Endodermal cell (in vitro differentiated cells): ENCODE results near the gene PGAM5. TPM values are rescaled to one million over a fixed set of nuclear protein-coding genes. Genes with fewer than 3 reads are reported as not detected.

ENCODE experiments used
- DNase-seq: peaks from one replicate; pipeline ENCODE4 v3.0.0-alpha.2; 2017
- H3K27ac ChIP-seq: 2 replicates; pipeline ENCODE4 v1.5.1; 2013; ENCODE audit warnings: mild to moderate bottlenecking, low read depth, low read length, moderate library complexity
- H3K27me3 ChIP-seq: 2 replicates; pipeline ENCODE4 v1.6.1; 2013; ENCODE audit warnings: mild to moderate bottlenecking, low read length, moderate library complexity; ENCODE audit not compliant: insufficient read depth, control insufficient read depth, poor library complexity, severe bottlenecking
- H3K36me3 ChIP-seq: 2 replicates; pipeline ENCODE4 v1.7.0; 2013; ENCODE audit warnings: mild to moderate bottlenecking, low read length, moderate library complexity; ENCODE audit not compliant: control insufficient read depth, insufficient read depth
- H3K4me1 ChIP-seq: one replicate; pipeline ENCODE4 v1.7.0; 2013; ENCODE audit warnings: low read length; ENCODE audit not compliant: control insufficient read depth, insufficient read depth
- H3K4me3 ChIP-seq: 2 replicates; pipeline ENCODE4 v1.5.1; 2013; ENCODE audit warnings: mild to moderate bottlenecking, low read length, moderate library complexity
- H3K9ac ChIP-seq: 2 replicates; pipeline ENCODE4 v1.6.1; 2013; ENCODE audit warnings: mild to moderate bottlenecking, low read length, moderate library complexity; ENCODE audit not compliant: poor library complexity, severe bottlenecking; ENCODE audit errors: extremely low read depth
- H3K9me3 ChIP-seq: 2 replicates; pipeline ENCODE4 v1.6.1; 2013; ENCODE audit warnings: mild to moderate bottlenecking, low read length, moderate library complexity; ENCODE audit not compliant: control insufficient read depth
- H3K27ac Mint-ChIP-seq: 2 replicates; pipeline ENCODE4 v1.8.0; 2020; ENCODE audit warnings: mixed read lengths
- H3K27me3 Mint-ChIP-seq: 2 replicates; pipeline ENCODE4 v1.8.0; 2021; ENCODE audit warnings: mild to moderate bottlenecking, mixed read lengths; ENCODE audit not compliant: insufficient read depth
- H3K36me3 Mint-ChIP-seq: 2 replicates; pipeline ENCODE4 v1.8.0; 2020; ENCODE audit warnings: low read depth, mixed read lengths
- H3K4me1 Mint-ChIP-seq: 2 replicates; pipeline ENCODE4 v1.8.0; 2020; ENCODE audit warnings: mixed read lengths
- H3K4me3 Mint-ChIP-seq: 2 replicates; pipeline ENCODE4 v1.8.0; 2020; ENCODE audit warnings: mild to moderate bottlenecking, moderate library complexity, mixed read lengths
- H3K9me3 Mint-ChIP-seq: 2 replicates; pipeline ENCODE4 v1.8.0; 2020; ENCODE audit warnings: mild to moderate bottlenecking, mixed read lengths
- WGBS, 2 experiments: methylation state at CpG; one replicate each; pipeline versions ENCODE4 v1.1.5 to v1.1.7; 2013; ENCODE audit warnings: missing lambda C conversion rate in 2 of 2, mixed read lengths in 1 of 2; ENCODE audit not compliant: insufficient coverage in 1 of 2, insufficient read length in 1 of 2; 5-methylcytosine and 5-hydroxymethylcytosine counted together
- total RNA-seq, 2 donors: library from RNA; stranded (reverse); fragmentation: NEBNext Ultra II Directional in 1 of 2; extraction: Animal tissue kit (Norgen Biotek cat#: 25700) in 1 of 2; gene quantifications; 2 replicates in 1 of 2; 3 replicates in 1 of 2; pipeline ENCODE4 v1.2.1, GENCODE V29; 2021
- TF ChIP-seq, protein P1 (sequence below): fragments of 200-600 bp; sonication (generic); conservative IDR thresholded peaks from 2 replicates; pipeline ENCODE4 v1.5.0; 2021; ENCODE audit warnings: antibody characterized with exemption, mild to moderate bottlenecking

Gene PGAM5
- total RNA-seq, 2 donors from 2014 or later, result 60.2 to 64.3 TPM

- H3K9me3 ChIP-seq, result no peaks in the 10 kb centered on the region
- no peaks in the 10 kb centered on the region for H3K27me3 ChIP-seq
- no peaks in the 10 kb centered on the region for H3K4me1 ChIP-seq
- H3K27ac Mint-ChIP-seq, result peak overlapping the region; percentile 18
- H3K27me3 Mint-ChIP-seq, result no peaks in the 10 kb centered on the region
- H3K4me1 Mint-ChIP-seq, result peaks cover 4% of the 10 kb centered on the region
- no peak overlapping the region for H3K4me3 ChIP-seq
- WGBS, 2 experiments, result 91 to 95% methylated on average over 16 of the region's 16 CpGs
- H3K9ac ChIP-seq, result no peak overlapping the region
- no peaks in the 10 kb centered on the region for H3K9me3 Mint-ChIP-seq
- H3K36me3 ChIP-seq, result peaks cover 89% of the 10 kb centered on the region
- H3K27ac ChIP-seq, result no peak overlapping the region
- peak; percentile 43 for DNase-seq
- H3K4me3 Mint-ChIP-seq, result no peak overlapping the region
- TF ChIP-seq, protein P1, sequence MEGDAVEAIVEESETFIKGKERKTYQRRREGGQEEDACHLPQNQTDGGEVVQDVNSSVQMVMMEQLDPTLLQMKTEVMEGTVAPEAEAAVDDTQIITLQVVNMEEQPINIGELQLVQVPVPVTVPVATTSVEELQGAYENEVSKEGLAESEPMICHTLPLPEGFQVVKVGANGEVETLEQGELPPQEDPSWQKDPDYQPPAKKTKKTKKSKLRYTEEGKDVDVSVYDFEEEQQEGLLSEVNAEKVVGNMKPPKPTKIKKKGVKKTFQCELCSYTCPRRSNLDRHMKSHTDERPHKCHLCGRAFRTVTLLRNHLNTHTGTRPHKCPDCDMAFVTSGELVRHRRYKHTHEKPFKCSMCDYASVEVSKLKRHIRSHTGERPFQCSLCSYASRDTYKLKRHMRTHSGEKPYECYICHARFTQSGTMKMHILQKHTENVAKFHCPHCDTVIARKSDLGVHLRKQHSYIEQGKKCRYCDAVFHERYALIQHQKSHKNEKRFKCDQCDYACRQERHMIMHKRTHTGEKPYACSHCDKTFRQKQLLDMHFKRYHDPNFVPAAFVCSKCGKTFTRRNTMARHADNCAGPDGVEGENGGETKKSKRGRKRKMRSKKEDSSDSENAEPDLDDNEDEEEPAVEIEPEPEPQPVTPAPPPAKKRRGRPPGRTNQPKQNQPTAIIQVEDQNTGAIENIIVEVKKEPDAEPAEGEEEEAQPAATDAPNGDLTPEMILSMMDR, result no peak
- peaks cover 88% of the 10 kb centered on the region for H3K36me3 Mint-ChIP-seq
Observed at GRCh38 chr12:132672116-132672515, 38.5 kb upstream of the PGAM5 start.

GRCh38 chr12:132672678-132673077, 38.0 kb upstream of the PGAM5 start:
- peaks cover 88% of the 10 kb centered on the region for H3K36me3 Mint-ChIP-seq
- DNase-seq, result no peak
- Histone ChIP-seq H3K27me3 (no peaks in the 10 kb centered on the region), H3K9ac (no peak overlapping the region), H3K4me3 (no peak overlapping the region), H3K9me3 (no peaks in the 10 kb centered on the region), H3K27ac (no peak overlapping the region), H3K36me3 (peaks cover 89% of the 10 kb centered on the region), H3K4me1 (no peaks in the 10 kb centered on the region)
- no peaks in the 10 kb centered on the region for H3K9me3 Mint-ChIP-seq
- no peak overlapping the region for H3K27ac Mint-ChIP-seq
- peaks cover 4% of the 10 kb centered on the region for H3K4me1 Mint-ChIP-seq
- no peak overlapping the region for H3K4me3 Mint-ChIP-seq
- TF ChIP-seq, protein P1, result no peak
- WGBS, 2 experiments, result 96 to 100% methylated on average over 4 to 12 of the region's 12 CpGs
- H3K27me3 Mint-ChIP-seq, result no peaks in the 10 kb centered on the region

GRCh38 chr12:132673288-132674179, 37.1 kb upstream of the PGAM5 start:
- no peak overlapping the region for H3K27ac Mint-ChIP-seq
- H3K27me3 ChIP-seq, result no peaks in the 10 kb centered on the region

More at GRCh38 chr12:132673288-132674179, 37.1 kb upstream of the PGAM5 start:
- no peak overlapping the region for H3K4me3 ChIP-seq
- peaks cover 84% of the 10 kb centered on the region for H3K36me3 Mint-ChIP-seq
- H3K9me3 Mint-ChIP-seq, result no peaks in the 10 kb centered on the region
- H3K27ac ChIP-seq, result no peak overlapping the region
- H3K4me1 Mint-ChIP-seq, result peaks cover 4% of the 10 kb centered on the region
- peaks cover 91% of the 10 kb centered on the region for H3K36me3 ChIP-seq
- no peaks in the 10 kb centered on the region for H3K27me3 Mint-ChIP-seq
- H3K9ac ChIP-seq, result no peak overlapping the region
- no peaks in the 10 kb centered on the region for H3K4me1 ChIP-seq
- TF ChIP-seq, protein P1, result no peak
- H3K9me3 ChIP-seq, result no peaks in the 10 kb centered on the region
- no peak overlapping the region for H3K4me3 Mint-ChIP-seq
- no peak for DNase-seq
- 93 to 94% methylated on average over 19 to 26 of the region's 27 CpGs for WGBS, 2 experiments
